Osteoblast (primary cell): ENCODE results near the gene JAGN1. TPM values are rescaled to one million over a fixed set of nuclear protein-coding genes. Genes with fewer than 3 reads are reported as not detected.
"Not testable (repeated sequence)": the region's sequence is repeated elsewhere in the genome, so short reads cannot be mapped to it uniquely, and the experiment has no call there.

Source experiments
- DNase-seq: peaks from one replicate; pipeline ENCODE4 v3.0.0; 2011; ENCODE audit warnings: low spot score, mixed read lengths; ENCODE audit not compliant: insufficient read length; ENCODE audit errors: missing footprints
- H2AFZ ChIP-seq: 2 replicates; pipeline ENCODE4 v1.6.0; 2011; ENCODE audit warnings: mild to moderate bottlenecking, low read length
- H3K27ac ChIP-seq: 2 replicates; pipeline ENCODE4 v1.5.1; 2011; ENCODE audit warnings: mild to moderate bottlenecking, low read depth, low read length, moderate library complexity
- H3K27me3 ChIP-seq: 2 replicates; pipeline ENCODE4 v1.6.0; 2012; ENCODE audit warnings: mild to moderate bottlenecking, control low read depth, inconsistent platforms, low read length, moderate library complexity; ENCODE audit not compliant: insufficient read depth
- H3K36me3 ChIP-seq: 2 replicates; pipeline ENCODE4 v1.5.1; 2011; ENCODE audit warnings: mild to moderate bottlenecking, low read length, control low read depth, moderate library complexity; ENCODE audit not compliant: insufficient read depth
- H3K4me1 ChIP-seq: 2 replicates; pipeline ENCODE4 v1.5.1; 2011; ENCODE audit warnings: mild to moderate bottlenecking, low read length, control low read depth, moderate library complexity; ENCODE audit not compliant: insufficient read depth
- H3K4me2 ChIP-seq: 2 replicates; pipeline ENCODE4 v1.6.0; 2011; ENCODE audit warnings: mild to moderate bottlenecking, low read length; ENCODE audit not compliant: insufficient read depth
- H3K4me3 ChIP-seq: fragments of 200-600 bp; sonication (generic); 3 replicates; pipeline ENCODE4 v1.5.1; 2012; ENCODE audit warnings: mild to moderate bottlenecking, low read length, inconsistent platforms; ENCODE audit not compliant: insufficient read depth
- H3K79me2 ChIP-seq: 2 replicates; pipeline ENCODE4 v1.6.0; 2012; ENCODE audit warnings: mild to moderate bottlenecking, low read length, control low read depth, inconsistent platforms; ENCODE audit not compliant: insufficient read depth
- H3K9me3 ChIP-seq: 2 replicates; pipeline ENCODE4 v1.5.1; 2011; ENCODE audit warnings: low read depth, low read length, control low read depth
- H4K20me1 ChIP-seq: 2 replicates; pipeline ENCODE4 v1.6.0; 2012; ENCODE audit warnings: mild to moderate bottlenecking, low read length, control low read depth; ENCODE audit not compliant: insufficient read depth
- CTCF ChIP-seq: IDR thresholded peaks from 2 replicates; pipeline ENCODE4 v1.5.1; 2011; ENCODE audit warnings: mild to moderate bottlenecking, low read depth, low read length, moderate library complexity; ENCODE audit errors: extremely low read depth
- total RNA-seq: library from RNA; depleted of rRNA; stranded (reverse); fragments of >200 nt; gene quantifications from 2 replicates; pipeline ENCODE4 v1.2.3, GENCODE V29; 2012

JAGN1 gene
- total RNA-seq, 1 donor = 26.1 TPM

GRCh38 chr3:9934993-9935392 lies 44.6 kb downstream of the JAGN1 start:
- no peak overlapping the region for H3K27ac ChIP-seq
- H4K20me1 ChIP-seq = no peaks in the 10 kb centered on the region
- no peak for TF ChIP-seq CTCF
- no peaks in the 10 kb centered on the region for H3K9me3 ChIP-seq
- H3K79me2 ChIP-seq = peaks cover 4% of the 10 kb centered on the region
- H3K4me1 ChIP-seq = peaks cover 14% of the 10 kb centered on the region
- no peak overlapping the region for H2AFZ ChIP-seq
- H3K4me2 ChIP-seq = peak overlapping the region; percentile 88
- no peak overlapping the region for H3K4me3 ChIP-seq
- DNase-seq = no peak
- H3K36me3 ChIP-seq = peaks cover 14% of the 10 kb centered on the region
- no peaks in the 10 kb centered on the region for H3K27me3 ChIP-seq

- TF ChIP-seq CTCF = no peak
- Histone ChIP-seq H4K20me1 (no peaks in the 10 kb centered on the region), H3K36me3 (peaks cover 9% of the 10 kb centered on the region)
Observed at GRCh38 chr3:9935966-9936510, 45.6 kb downstream of the JAGN1 start.

GRCh38 chr3:9937486-9938238 lies 47.3 kb downstream of the JAGN1 start:
- DNase-seq = no peak
- no peak overlapping the region for H3K27ac ChIP-seq
- peaks cover 9% of the 10 kb centered on the region for H3K36me3 ChIP-seq
- peaks cover 14% of the 10 kb centered on the region for H3K4me1 ChIP-seq
- H3K9me3 ChIP-seq = no peaks in the 10 kb centered on the region
- no peak overlapping the region for H2AFZ ChIP-seq
- H3K79me2 ChIP-seq = peaks cover 4% of the 10 kb centered on the region
- no peak overlapping the region for H3K4me3 ChIP-seq
- H3K4me2 ChIP-seq = no peak overlapping the region
- H4K20me1 ChIP-seq = no peaks in the 10 kb centered on the region
- TF ChIP-seq CTCF = no peak
- H3K27me3 ChIP-seq = no peaks in the 10 kb centered on the region

More at GRCh38 chr3:9935966-9936510, 45.6 kb downstream of the JAGN1 start:
- Histone ChIP-seq H3K4me1 (peaks cover 14% of the 10 kb centered on the region), H3K79me2 (peaks cover 4% of the 10 kb centered on the region), H3K27ac (no peak overlapping the region), H2AFZ (no peak overlapping the region), H3K4me3 (no peak overlapping the region), H3K9me3 (no peaks in the 10 kb centered on the region), H3K27me3 (no peaks in the 10 kb centered on the region), H3K4me2 (no peak overlapping the region)
- DNase-seq = no peak

- H4K20me1 ChIP-seq = no peaks in the 10 kb centered on the region
- H2AFZ ChIP-seq = no peak overlapping the region
- peaks cover 9% of the 10 kb centered on the region for H3K4me1 ChIP-seq
- no peak overlapping the region for H3K27ac ChIP-seq
- no peak for DNase-seq
- no peak overlapping the region for H3K4me3 ChIP-seq
- no peaks in the 10 kb centered on the region for H3K27me3 ChIP-seq
- peaks cover 4% of the 10 kb centered on the region for H3K79me2 ChIP-seq
- H3K36me3 ChIP-seq = peaks cover 9% of the 10 kb centered on the region
- no peak overlapping the region for H3K4me2 ChIP-seq
- H3K9me3 ChIP-seq = no peaks in the 10 kb centered on the region
- TF ChIP-seq CTCF = no peak
Observed at GRCh38 chr3:9938966-9939365, 48.6 kb downstream of the JAGN1 start.

GRCh38 chr3:9939906-9940305 lies 49.5 kb downstream of the JAGN1 start:
- H3K36me3 ChIP-seq, H3K27me3 ChIP-seq, DNase-seq, H3K9me3 ChIP-seq, H3K27ac ChIP-seq, H3K79me2 ChIP-seq, H3K4me2 ChIP-seq, H2AFZ ChIP-seq, H3K4me1 ChIP-seq, H4K20me1 ChIP-seq, H3K4me3 ChIP-seq: not testable (repeated sequence)
